Dermis microvascular lymphatic vessel endothelial cell (primary cell): ENCODE data around the gene SRSF8. TPM values are rescaled to one million over a fixed set of nuclear protein-coding genes. Genes with fewer than 3 reads are reported as not detected.
"Not testable (repeated sequence)": the region's sequence is repeated elsewhere in the genome, so short reads cannot be mapped to it uniquely, and the experiment has no call there.

Experiments used
- DNase-seq, 2 donors: peaks; one replicate each; pipeline versions ENCODE4 v3.0.0 to v3.0.0-alpha.2; 2010; ENCODE audit warnings: low read depth in 2 of 2
- total RNA-seq: library from RNA; depleted of rRNA; stranded (reverse); fragments of >200 nt; gene quantifications from 2 replicates; pipeline ENCODE4 v1.2.1, GENCODE V29; 2014

Gene SRSF8
- total RNA-seq, 1 donor from 2014 or later = 19.1 TPM

GRCh38 chr11:95095858-95096587 is 29.3 kb downstream of the SRSF8 start:
- peak in 1 of 2 donors; percentile 56 for DNase-seq

GRCh38 chr11:95097209-95097608 is 30.5 kb downstream of the SRSF8 start:
- no peak for DNase-seq

GRCh38 chr11:95098826-95099225 is 32.1 kb downstream of the SRSF8 start:
- DNase-seq = no peak

- DNase-seq = no peak
These were observed 33.5 kb downstream of the SRSF8 start for GRCh38 chr11:95100191-95100648.

- peak; percentile 66 to 80 for DNase-seq
These were observed 34.3 kb downstream of the SRSF8 start for GRCh38 chr11:95100856-95101507.

GRCh38 chr11:95101935-95102334 is 35.2 kb downstream of the SRSF8 start:
- DNase-seq = no peak

- no peak for DNase-seq
These were observed 36.0 kb downstream of the SRSF8 start for GRCh38 chr11:95102733-95103132.

GRCh38 chr11:95103701-95104100 is 37.0 kb downstream of the SRSF8 start:
- no peak for DNase-seq

GRCh38 chr11:95104121-95104830 is 37.6 kb downstream of the SRSF8 start:
- no peak for DNase-seq

GRCh38 chr11:95104856-95105255 is 38.1 kb downstream of the SRSF8 start:
- no peak for DNase-seq

- DNase-seq = peak; percentile 82 to 97
These were observed 41.5 kb downstream of the SRSF8 start for GRCh38 chr11:95108159-95108611.

GRCh38 chr11:95108671-95109551 is 42.2 kb downstream of the SRSF8 start:
- DNase-seq = peak in 1 of 2 donors; percentile 84

- DNase-seq = not testable (repeated sequence)
These were observed 44.8 kb downstream of the SRSF8 start for GRCh38 chr11:95111471-95111870.

GRCh38 chr11:95111923-95112540 is 45.3 kb downstream of the SRSF8 start:
- no peak for DNase-seq

- DNase-seq = no peak
These were observed 48.9 kb downstream of the SRSF8 start for GRCh38 chr11:95115597-95115996.

GRCh38 chr11:95119361-95120060 is 52.8 kb downstream of the SRSF8 start:
- no peak for DNase-seq
